NCI-H748 treated with DMSO at 0.1 percent for 48 hours (cell line): ENCODE data around the gene SLC22A2.

ENCODE experiments used
- DNase-seq: peaks from one replicate; lab custom pipeline; 2025; lab: John Stamatoyannopoulos, UW

SLC22A2 gene

DNA sequence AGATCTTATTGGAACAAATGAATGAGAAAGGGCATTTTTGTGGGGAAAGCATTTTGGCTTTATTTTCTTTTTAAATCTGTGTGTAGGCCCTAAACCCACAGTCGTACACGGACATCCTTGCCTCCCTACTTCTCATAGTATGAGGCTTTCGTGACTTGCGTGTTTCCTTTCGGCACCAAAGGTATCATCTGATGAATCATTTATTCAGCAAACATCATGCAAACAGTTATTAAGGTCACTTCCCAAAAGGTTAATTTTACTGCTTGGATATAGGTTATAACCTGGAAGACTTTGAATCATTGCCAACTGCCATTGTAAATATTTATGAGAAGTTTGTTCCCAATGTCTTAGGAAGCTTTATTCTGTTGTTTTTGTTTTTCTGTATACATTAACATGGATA, 15.1 kb upstream of the SLC22A2 start:
- DNase-seq: no peak

DNA sequence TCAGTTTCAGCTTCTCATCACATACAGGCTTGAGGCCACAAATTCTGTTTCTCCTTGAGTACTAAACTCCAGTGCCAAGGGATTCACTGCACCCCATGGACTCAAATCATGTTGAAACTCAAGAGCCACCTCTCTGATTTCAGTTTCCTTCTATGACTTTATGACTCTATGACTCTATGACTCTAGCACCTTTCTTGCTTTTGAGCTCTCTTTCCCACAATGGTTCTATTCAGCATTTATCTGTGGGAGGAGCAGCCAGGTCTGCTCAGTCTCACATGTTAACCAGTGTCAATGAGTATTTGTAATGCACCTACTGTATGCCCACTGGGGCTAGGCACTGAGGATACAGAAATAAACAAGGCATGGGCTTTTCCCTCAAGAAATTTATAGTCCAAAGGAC, 14.6 kb upstream of the SLC22A2 start:
- no peak for DNase-seq

DNA sequence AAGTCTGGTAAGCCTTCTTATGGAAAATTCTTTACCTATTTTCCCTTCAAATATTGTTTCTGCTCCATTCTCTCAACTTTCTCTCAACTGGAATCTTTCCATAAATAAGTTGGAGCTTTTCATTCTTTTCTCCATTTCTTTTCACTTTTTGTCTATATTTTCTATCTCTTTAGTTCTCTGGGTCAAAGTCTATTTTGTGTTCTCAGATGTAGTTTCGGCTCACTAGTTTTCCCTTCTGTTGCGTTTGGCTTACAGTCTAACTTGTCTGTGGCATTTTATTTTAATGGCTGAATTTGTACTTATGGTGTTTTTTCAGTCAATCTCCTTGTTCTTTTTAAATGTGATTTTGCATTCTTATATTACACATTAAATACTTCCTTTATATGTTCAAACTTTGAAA, 14.1 kb upstream of the SLC22A2 start:
- no peak for DNase-seq

DNA sequence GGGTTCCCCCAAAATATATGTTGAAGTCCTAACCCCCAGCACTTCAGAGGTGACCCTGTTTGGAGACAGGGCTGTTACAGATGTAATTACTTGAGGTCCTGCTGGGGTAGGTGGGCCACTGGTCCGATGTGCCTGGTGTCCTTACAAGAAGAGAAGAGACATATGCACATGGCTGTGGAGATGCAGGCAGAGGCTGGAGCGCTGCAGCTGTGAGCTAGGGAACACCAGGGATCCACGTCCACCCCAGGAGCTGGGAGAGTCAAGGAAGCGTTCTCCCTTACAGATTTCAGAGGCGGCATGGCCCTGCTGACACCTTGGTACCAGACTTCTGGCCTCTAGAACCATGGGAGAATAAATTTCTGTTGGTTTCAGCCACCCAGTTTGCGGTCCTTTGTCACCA, 11.7 kb upstream of the SLC22A2 start:
- DNase-seq: no peak

DNA sequence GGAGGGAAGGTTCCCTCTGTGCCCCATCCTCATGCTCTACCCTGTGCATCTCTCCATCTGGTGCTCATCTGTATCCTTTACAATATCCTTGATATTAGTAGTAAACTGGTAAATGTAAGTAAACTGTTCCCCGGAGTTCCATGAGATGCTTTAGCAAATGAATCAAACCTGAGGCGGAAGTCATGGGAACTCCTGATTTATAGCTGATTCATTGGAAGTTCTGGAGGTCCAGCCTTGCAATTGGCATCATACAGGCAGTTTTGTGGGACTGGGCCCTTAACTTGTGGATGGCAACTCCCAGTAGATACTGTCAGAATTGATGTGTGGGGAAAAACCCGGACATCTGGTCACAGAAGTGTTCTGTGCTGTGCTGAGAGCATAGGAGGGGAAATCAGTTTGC, 11.2 kb upstream of the SLC22A2 start:
- no peak for DNase-seq

DNA sequence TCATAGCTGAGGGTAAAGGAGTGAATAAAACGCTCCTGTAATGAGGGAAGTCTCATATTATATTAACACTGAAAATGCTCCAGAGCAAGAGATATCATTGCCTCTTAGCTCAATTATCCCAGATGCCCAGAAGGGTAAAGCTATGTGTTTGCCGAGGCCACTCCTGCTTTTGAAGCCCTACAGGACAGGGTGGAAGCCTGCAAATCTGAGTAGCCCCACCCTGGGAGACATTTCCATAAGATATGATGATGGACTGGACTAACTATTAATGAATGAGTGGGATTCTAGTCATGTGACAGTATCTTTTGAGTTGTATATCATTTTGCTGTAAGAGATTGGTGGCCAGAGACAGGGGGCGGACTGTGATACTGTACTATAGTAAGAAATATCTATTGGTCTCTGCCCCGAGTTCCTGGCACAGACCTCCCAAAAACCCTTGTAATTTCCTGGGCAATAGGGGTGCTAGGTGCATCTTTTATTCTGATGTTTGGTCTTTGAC, 10.5 kb upstream of the SLC22A2 start:
- no peak for DNase-seq

DNA sequence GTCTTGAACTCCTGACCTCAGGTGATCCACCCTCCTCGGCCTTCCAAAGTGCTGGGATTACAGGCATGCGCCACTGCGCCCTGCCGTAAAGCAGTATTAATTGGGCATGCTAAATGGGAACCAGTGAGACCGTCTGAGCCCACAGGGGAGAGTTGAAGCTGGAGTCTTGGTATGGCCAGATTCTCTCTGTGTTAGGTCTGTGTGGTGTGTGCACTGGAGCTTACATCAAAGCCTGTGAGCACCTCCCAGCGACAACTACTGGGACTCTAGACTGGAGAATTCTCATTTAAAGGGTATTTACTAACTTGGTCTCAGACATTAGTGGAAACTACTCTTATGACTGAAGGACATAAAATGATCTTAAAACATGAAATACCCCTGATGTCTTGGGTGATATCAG, 8.5 kb upstream of the SLC22A2 start:
- DNase-seq: no peak

DNA sequence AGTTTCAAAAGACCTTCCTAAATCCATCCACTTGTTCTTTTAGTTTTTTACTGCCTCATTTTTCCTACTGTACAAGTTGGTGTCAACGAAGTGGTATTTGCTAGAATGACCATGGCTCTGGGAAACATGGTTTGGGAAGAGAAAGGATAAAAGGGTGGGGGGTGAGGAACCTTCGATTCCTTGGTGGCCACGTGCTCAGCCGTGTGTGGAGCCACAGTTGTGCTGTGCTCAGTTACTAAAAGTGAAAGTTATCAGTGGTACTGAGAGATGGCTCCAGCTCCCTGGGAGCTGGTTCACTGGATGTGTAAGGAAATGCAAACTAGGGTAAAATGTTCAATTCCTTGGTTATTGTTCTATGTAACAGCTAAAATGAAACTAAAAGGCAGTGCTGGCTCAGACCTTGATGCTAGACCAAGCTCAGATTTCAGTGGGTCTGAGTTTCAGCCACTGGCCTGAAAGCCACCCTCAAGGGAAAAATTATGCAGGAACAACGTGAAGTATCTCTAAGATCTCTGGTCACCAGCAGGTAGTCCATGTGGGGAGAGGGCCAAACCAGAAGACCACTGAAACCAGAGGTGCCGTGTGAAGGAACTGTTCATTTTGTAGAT, 7.4 kb upstream of the SLC22A2 start:
- no peak for DNase-seq

DNA sequence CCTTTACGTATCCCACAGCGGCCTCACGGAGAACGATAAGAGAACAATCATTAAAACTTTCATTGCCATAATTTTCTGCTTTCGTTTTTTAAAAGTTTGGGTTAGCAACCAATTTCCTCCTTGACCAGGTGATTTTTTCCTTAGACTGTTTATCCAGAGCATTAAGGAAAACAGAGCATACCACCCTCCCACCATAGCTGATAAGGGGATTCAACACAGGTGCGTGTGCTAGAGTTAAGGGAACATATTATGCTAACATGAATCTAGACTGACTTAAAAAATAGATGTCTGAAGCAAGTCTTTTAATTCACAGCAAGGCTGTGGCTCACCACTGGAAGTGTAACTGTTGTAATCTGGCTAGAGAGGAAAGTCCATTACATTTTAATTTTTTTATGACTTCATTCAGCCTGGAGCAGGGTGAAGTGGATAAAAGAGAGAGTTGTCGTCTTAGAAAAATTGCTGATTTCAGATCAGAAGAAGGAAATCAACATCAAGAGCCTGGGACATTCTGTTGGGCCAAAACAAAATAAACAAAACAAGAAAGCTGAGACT, 5.5 kb upstream of the SLC22A2 start:
- DNase-seq: no peak

DNA sequence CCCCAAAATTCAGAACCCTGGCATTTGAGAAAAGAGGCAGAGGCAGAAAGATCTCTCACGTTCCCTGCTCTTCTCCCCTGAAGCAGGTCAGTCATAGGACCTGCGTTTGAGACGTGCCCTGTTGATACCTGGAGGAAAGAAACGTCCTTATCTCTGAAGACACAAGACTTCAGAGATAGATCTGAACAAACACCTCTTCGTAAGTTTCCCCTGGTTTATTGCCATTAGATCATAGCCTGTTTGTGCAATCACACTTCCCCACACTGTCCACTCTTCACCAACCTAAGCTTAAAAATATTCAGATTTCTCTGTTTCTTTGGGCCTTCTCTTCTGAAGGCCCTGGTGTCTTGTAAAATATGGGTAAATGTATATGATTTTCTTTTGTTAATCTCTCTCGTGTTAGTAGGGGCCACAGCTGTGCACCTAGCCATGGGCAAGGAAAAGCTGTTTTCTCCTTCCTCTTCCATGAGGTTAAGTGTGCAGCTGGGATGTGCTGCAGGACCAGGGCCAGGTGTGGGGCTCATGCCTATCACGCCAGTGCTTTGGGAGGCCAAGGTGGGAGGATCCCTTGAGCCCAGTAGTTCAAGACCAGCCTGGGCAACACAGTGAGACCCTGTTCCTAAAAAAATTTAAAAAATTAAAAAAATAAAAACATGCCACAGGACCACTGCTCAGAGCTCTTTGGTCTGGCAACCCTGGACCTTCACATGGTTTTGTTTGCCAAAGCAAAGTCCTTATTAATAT, 4.7 kb upstream of the SLC22A2 start:
- no peak for DNase-seq

DNA sequence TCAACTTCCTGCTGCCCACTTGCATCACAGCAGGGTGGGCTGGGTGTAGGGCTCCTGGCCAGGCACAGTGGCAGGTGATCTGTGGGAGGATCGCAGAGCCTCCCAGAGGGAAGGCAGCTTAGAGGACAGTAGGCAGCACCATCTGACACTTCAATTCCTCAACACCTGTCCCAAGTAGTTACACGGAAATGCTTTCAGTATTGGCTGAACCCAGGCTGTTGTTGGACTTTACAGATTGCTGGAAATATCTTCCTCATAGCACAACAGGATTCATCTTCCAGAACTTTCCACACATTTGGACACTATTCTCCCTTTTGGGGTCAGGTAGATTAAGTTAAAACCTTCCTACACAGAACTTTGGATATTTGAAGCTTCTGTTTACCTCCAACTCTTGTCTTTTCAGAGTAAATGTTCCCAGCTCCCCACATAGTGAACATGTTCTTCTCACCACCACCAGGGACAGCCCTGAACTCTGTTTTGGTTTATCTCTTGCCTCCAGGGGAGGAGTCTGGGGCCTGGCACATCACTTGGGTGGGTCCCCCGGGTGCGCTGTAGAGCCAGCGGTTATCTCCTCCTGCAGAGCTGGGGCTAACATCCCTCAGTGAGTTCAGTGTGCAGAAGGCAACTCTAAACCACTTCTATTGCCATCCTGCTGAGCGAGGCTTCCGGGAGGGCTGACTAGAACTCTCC, 3.5 kb upstream of the SLC22A2 start:
- DNase-seq: no peak

DNA sequence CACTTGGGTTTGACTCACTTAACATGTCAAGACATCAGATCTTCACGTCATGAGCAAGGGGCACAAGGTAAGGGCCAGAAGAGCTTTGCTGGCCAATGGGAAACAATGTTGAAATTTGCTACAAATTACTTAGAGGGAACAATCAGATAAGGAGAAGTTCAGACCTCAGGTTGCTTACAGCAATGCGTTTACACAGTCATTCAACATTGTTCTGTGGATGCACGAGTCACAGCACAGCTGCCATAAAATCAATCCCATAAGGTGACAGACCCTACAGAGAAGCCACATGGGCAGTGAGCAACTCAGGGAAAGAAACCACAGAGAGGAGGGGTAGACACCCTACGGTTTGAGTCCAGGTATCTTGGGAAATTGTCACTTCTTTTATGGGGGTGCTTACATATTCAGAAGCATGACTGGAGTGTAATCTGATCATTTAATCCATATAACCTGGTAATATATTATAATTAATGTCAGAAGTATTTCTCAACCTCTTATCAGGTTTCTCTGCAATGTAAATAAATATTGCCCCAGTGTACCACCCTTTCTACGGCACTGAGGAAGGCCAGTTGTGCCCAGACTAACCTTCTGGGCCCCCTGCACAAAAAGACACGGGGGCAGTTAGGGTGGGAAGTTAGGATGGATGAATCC, 2.3 kb upstream of the SLC22A2 start:
- no peak for DNase-seq

DNA sequence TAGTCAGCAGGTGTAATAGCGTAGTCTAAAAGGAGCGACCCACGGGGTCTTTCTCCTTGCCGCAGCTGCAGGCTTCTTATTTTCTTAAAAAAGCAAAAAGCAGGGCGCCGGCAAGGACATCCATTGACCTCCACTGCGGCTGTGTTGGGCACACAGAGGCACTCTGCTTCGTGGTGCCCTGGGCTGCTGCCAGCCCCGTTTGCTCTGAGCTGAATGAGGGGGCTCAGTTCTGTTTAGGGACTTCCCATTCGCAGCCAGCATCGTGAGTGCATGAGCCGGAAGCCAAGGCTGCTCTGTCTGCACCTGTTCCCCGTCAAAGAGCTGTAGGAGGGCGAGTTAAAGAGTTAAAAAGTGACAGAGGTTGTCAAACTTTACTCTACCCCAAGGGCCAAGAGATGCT, 1.7 kb upstream of the SLC22A2 start:
- no peak for DNase-seq

DNA sequence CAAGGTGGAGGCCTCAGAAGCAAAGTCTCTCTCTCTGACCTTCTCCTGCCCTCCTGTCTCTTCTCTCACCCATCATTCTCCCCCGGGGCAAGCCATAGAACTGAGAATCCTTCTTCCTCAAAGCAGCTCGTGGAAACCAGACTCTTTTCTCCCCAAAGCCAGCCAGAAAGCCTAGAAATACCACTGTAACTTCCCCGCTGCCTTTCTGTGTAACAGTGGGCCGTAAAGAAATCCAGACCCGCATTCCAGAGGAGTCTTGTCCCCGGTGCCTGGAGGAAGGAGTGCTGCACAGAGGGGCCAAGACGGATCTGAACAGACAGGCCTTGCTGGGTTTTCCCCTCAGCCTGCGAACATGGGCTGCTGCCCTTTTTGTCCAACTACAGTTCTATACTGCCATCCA, 977 bp upstream of the SLC22A2 start:
- no peak for DNase-seq

DNA sequence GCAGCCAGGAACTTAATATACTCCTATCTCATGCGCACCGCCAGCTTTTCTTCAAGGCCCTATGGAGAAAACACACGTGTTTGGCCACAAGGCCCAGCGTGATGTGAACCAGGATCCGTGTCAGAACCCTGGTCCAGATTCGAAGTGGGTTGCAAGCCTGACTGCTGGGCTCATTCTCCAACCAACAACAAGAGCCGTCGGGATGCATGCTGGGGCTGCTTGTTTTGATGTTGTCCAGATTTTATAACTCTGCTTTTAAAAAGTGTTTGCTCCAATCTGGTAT, 463 bp upstream of the SLC22A2 start:
- no peak for DNase-seq

DNA sequence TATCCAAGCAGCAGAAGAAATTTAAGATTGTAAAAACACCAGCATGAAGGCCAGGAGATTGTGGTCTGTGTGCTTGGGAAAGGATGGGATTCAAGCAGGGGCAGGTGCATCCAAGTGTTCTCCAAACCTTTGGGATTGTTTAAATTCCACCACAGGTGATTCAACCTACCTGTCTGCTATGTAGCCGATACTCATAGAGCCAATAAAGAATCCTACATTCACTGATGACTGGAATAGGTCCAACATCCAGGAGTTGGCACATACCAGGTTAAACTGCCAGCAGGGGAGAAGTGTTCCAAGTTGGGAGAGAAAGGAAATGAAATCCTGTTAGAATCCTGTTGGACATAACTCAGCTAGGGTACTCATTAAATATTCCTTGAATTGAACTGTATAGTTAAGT, 2.2 kb downstream of the SLC22A2 start:
- DNase-seq: no peak

DNA sequence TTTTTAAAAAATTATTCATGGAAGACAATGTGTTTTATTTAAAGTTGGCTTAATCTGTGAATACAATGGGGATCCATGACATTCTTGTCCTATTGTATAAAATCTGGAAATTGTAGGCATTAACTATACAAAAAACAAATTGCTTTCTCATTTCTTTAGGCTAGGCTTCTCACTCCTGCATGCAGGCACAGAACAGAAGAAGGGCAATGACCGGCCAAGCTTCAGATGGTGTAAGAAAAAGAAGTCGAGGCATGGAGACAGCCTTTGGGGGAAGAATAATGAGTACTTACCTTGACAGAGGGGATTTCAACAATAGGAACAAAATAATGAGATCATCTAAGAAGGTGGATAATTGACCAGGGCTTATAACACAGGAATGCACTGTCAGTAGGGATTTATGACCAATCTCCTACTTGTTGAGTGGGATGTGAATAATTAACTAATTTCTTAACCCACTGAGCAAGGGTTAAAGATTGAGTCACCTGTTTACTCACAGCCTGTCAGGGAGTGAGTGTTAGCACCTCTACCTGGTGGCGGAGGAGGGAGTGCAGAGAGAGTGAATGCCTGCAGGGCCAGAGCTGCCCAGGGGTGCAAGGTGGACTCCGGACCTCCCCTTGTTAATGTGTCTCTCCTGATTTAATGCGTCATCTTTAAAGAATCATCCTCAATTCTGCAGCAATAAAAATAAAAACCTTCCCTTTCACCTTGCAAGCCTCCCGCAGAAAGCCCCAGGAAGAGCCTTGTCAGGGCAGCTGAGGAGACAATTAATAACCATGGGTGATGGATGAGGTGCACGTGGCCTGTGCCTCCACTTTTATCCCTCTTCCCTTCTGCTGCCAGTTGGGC, 3.9 kb downstream of the SLC22A2 start:
- DNase-seq: no peak

DNA sequence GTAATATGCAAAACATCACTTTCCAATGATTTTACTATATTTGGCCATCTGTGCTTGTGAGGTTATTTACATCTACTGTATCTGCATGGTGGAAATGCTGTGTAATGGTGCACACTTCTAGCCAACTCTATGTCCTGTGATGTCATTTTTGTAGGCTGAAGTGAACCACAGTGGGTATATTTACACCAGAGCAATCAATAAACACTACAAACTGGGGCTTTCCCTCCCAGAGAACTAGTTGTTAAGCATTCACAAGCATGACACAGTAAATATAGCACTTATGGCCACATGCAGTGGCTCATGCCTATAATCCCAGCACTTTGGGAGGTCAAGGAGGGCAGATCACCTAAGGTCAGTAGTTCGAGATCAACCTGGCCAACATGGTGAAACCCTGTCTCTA, 4.9 kb downstream of the SLC22A2 start:
- no peak for DNase-seq

DNA sequence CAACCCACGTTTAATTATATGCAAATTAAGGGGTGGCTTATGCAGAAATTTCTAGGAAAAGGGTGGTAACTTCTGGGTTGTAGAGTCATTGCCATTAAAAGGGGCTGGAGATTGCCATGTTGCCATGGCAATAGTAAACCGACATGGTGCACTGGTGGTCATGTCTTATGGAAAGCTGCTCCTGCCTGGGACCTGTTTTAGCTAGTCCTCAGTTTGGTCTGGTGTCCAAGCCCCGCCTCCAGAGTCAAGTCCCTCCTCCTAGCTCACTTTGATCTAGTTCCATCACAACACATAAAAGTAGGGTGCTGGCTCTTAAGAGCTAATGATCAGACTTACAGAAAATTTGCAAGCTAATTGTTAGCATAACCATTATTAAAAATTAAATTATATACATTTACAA, 5.3 kb downstream of the SLC22A2 start:
- DNase-seq: no peak

DNA sequence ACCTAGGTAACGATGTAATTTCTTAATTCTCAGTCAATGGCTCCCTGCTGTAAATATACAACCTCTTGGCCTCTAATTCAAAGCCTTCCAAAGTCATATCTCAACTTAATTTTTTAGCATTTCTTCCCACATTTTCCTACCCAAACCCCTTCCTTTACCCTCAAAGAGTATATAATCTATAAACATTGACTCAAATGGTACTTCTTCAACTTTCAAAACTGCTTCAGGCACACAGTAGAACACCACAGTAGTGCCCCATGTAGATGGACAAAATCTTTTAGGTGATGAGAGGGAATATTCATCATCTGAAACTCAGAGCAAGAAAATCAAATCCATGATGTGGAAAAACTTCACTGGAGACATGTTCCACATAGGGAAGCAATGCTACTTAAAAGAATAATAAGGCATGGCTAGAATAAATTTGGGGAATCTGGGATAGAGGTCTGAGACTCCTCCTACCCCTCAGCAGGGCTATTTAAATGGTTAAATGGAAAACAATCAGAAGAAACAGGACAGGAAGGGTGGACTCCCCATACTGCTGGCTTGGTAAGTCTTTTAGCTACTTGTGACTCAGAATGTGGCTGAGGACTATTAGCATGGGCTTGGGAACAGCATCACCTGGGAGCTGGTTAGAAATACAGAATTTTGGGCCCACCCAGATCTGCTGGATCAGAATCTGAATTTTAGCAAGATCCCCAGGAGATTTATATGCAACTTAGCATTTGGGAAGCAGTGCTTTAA, 6.4 kb downstream of the SLC22A2 start:
- DNase-seq: no peak

DNA sequence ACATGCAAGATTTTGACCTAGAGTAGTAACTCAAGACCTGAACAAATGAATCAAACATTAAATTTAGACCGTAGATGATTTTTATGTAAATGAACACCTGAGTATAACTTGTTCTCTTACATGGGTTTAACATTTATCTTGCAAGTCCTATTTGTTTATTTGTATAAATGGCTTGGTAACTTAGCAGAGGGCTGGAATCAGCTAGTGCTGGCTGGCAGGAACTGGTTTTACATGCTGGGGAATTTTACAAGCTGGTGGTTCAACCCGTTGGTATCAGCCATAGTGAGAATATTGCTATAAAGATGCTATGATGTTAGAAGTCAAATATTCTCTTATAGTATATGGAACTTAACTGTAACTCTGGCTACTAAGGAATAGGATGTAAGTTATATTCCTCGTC, 8.9 kb downstream of the SLC22A2 start:
- DNase-seq: no peak
